K562 (cell line): ENCODE results near the gene EPHB2. TPM values are rescaled to one million over a fixed set of nuclear protein-coding genes. Genes with fewer than 3 reads are reported as not detected.

Experiments used
- ADNP ChIP-seq: fragments of 200-800 bp; sonication (Bioruptor generic); IDR thresholded peaks from 2 replicates; pipeline ENCODE4 v1.6.1; 2016; ENCODE audit warnings: missing genetic modification characterization, missing compliant biosample characterization
- BCLAF1 ChIP-seq, 2 experiments: fragments of 450-650 bp in 1 of 2; IDR thresholded peaks; 2 replicates each; pipeline ENCODE4 v1.6.1; 2011 to 2017; ENCODE audit warnings: low read depth in 2 of 2, antibody characterized with exemption in 1 of 2, borderline replicate concordance in 1 of 2, low read length in 1 of 2, mild to moderate bottlenecking in 1 of 2, mixed read lengths in 1 of 2; ENCODE audit not compliant: control insufficient read depth in 1 of 2
- KDM1A ChIP-seq, 2 experiments: fragments of 450-650 bp; IDR thresholded peaks; 2 replicates each; pipeline ENCODE4 v1.6.1; 2016; ENCODE audit warnings: mild to moderate bottlenecking in 2 of 2
- NELFE ChIP-seq: IDR thresholded peaks from 2 replicates; pipeline ENCODE4 v1.6.1; 2011; ENCODE audit warnings: mild to moderate bottlenecking; ENCODE audit not compliant: insufficient read depth, insufficient read length
- PATZ1 ChIP-seq: fragments of 250-450 bp; sonication (Bioruptor Pico); IDR thresholded peaks from 2 replicates; pipeline ENCODE4 v1.5.0; 2020; ENCODE audit warnings: mild to moderate bottlenecking, borderline replicate concordance
- TSC22D4 ChIP-seq: fragments of 450-650 bp; IDR thresholded peaks from 2 replicates; pipeline ENCODE4 v1.6.1; 2016; ENCODE audit warnings: missing genetic modification characterization, missing biosample characterization, control low read depth
- ZMIZ1 ChIP-seq, 2 experiments: fragments of 150-350 bp in 1 of 2; IDR thresholded peaks; 2 replicates each; pipeline ENCODE4 v1.6.1; 2012 to 2016; ENCODE audit warnings: low read depth in 2 of 2, low read length in 2 of 2, mild to moderate bottlenecking in 1 of 2, moderate library complexity in 1 of 2
- ZNF140 ChIP-seq: fragments of 250-450 bp; sonication (Bioruptor Pico); IDR thresholded peaks from 2 replicates; pipeline ENCODE4 v1.8.0; 2021; ENCODE audit warnings: moderate library complexity, mild to moderate bottlenecking, inconsistent platforms
- polyA plus RNA-seq, 8 experiments: library from polyadenylated mRNA; depleted of rRNA in 4 of 8; stranded (reverse) in 5 of 8; unstranded in 3 of 8; fragments of >200 nt; fragmentation: Nextera tagmentation in 2 of 8; fragmentation: Illumina TruSeq in 1 of 8; extraction: Ambion mirVana in 2 of 8; extraction: Trizol in 1 of 8; gene quantifications; 2 replicates each; pipeline versions ENCODE4 v1.2.1 to v1.2.3, GENCODE V29; 2011 to 2014; ENCODE audit warnings: inconsistent platforms in 1 of 8, missing spikeins in 1 of 8
- total RNA-seq, 7 experiments: library from RNA; depleted of rRNA in 6 of 7; stranded (reverse); fragments of >200 nt in 6 of 7; fragmentation: Illumina TruSeq in 2 of 7; extraction: Trizol in 2 of 7; gene quantifications; 2 replicates each; pipeline versions ENCODE4 v1.2.1 to v1.2.3, GENCODE V29; 2011 to 2021; ENCODE audit warnings: low replicate concordance in 1 of 7

The EPHB2 gene
- total and polyA plus RNA-seq, 9 of the 15 experiments (the other 6 are each of a cell fraction or from before 2014, with no cell fraction given): not detected

GRCh38 chr1:22814176-22815042, 103.8 kb downstream of the EPHB2 start (continued):
- 0 out of 2 replicates have a peak, but pooled peaks have one; percentile 50 for TF ChIP-seq ADNP
- TF ChIP-seq BCLAF1 (IDR thresholded peaks at IDR 0.05; ENCODE audit: borderline replicate concordance in 1 of 2, control insufficient read depth in 1 of 2, low read depth in 2 of 2, low read length in 1 of 2): no peak
- no peak for TF ChIP-seq TSC22D4 (tag)
- TF ChIP-seq NELFE: no peak
- TF ChIP-seq KDM1A (IDR thresholded peaks at IDR 0.05): 0 out of 4 replicates have a peak, but pooled peaks of 1 of the 2 experiments have one; percentile 22
- no peak for TF ChIP-seq ZNF140 (CRISPR knock-in tag)
- no peak for TF ChIP-seq PATZ1
- TF ChIP-seq ZMIZ1 (IDR thresholded peaks at IDR 0.05; ENCODE audit: low read depth in 2 of 2, low read length in 2 of 2): no peak
